GM10248 (cell line): ENCODE data around the gene NOC3L.
"Not testable (repeated sequence)": the region's sequence is repeated elsewhere in the genome, so short reads cannot be mapped to it uniquely, and the experiment has no call there.

ENCODE experiments used
- CTCF ChIA-PET: fragments of 300-600 bp; sonication (Branson Sonifier 250); formaldehyde crosslinking; extraction: SDS; loops from one replicate; lab custom pipeline; 2021; ENCODE audit warnings: antibody characterized with exemption; lab: Yijun Ruan, JAX
- POLR2A ChIA-PET: fragments of 350-650 bp; sonication (Branson Sonifier 250); formaldehyde crosslinking; extraction: SDS; loops from one replicate; lab custom pipeline; 2020; ENCODE audit warnings: antibody characterized with exemption; lab: Yijun Ruan, JAX
- DNase-seq: peaks from one replicate; pipeline ENCODE4 v3.0.0; 2012; ENCODE audit errors: extremely low spot score
- CTCF ChIP-seq: IDR thresholded peaks from 2 replicates; pipeline ENCODE4 v1.5.1; 2012; ENCODE audit warnings: mild to moderate bottlenecking, low read depth; ENCODE audit errors: extremely low read depth, missing control alignments, control extremely low read depth

Gene NOC3L

GRCh38 chr10:94403380-94404213 is 40.9 kb upstream of the NOC3L start:
- DNase-seq: peak; percentile 79
- ChIA-PET POLR2A (no interaction called here), CTCF (interaction anchor here (0.8 to 2.1 kb wide), 6 partner anchors 9 to 83 kb away, joined by 3 to 6 read pairs (median 4); no protein-coding TSS in a partner anchor)
- TF ChIP-seq CTCF: no peak

GRCh38 chr10:94402843-94403379 is 40.2 kb upstream of the NOC3L start:
- ChIA-PET CTCF (interaction anchor here (0.9 to 2.1 kb wide), 7 partner anchors 9 to 82 kb away, joined by 3 to 6 read pairs (median 3); partner anchors contain the start of gene NOC3L), POLR2A (no interaction called here)
- DNase-seq: peak; percentile 71
- no peak for TF ChIP-seq CTCF

GRCh38 chr10:94402204-94402842 is 39.6 kb upstream of the NOC3L start, which contains the start of gene TBC1D12:
TSS of gene TBC1D12 (plus strand) at chr10:94402541. CDS start at chr10:94402614, 73 bp downstream.
- DNase-seq: peak; percentile 92
- ChIA-PET CTCF (interaction anchor here (0.6 to 2.1 kb wide), 10 partner anchors 8 to 82 kb away, joined by 3 to 6 read pairs (median 3); partner anchors contain the start of gene NOC3L), POLR2A (interaction anchor here (0.7 kb wide), 1 partner anchor 34 kb away, joined by 5 read pairs; no protein-coding TSS in a partner anchor)
- TF ChIP-seq CTCF: no peak

GRCh38 chr10:94398762-94399161 is 36.0 kb upstream of the NOC3L start:
- DNase-seq: no peak
- POLR2A ChIA-PET: no interaction called here
- TF ChIP-seq CTCF: no peak
- CTCF ChIA-PET: interaction anchor here (1.1 kb wide), 1 partner anchor 78 kb away, joined by 3 read pairs; no protein-coding TSS in a partner anchor

- ChIA-PET POLR2A (no interaction called here), CTCF (interaction anchor here (1.1 kb wide), 1 partner anchor 77 kb away, joined by 3 read pairs; no protein-coding TSS in a partner anchor)
- TF ChIP-seq CTCF: no peak
- no peak for DNase-seq
Observed at GRCh38 chr10:94397549-94398370, 35.0 kb upstream of the NOC3L start.

- POLR2A ChIA-PET, DNase-seq: not testable (repeated sequence)
- CTCF ChIA-PET: interaction anchor here (1.5 kb wide), 1 partner anchor 72 kb away, joined by 4 read pairs; no protein-coding TSS in a partner anchor
Observed at GRCh38 chr10:94392117-94392516, 29.4 kb upstream of the NOC3L start.

GRCh38 chr10:94385733-94386132 is 23.0 kb upstream of the NOC3L start:
- CTCF ChIA-PET, DNase-seq, POLR2A ChIA-PET: not testable (repeated sequence)
